Memory B cell (primary cell): ENCODE results near the gene INTS13.
"Not testable (repeated sequence)": the region's sequence is repeated elsewhere in the genome, so short reads cannot be mapped to it uniquely, and the experiment has no call there.

Experiments used
- ATAC-seq: fragments of 150-1000 bp; cut with Tn5 transposase; 2 replicates; pipeline ENCODE4 v1.10.0; 2021; ENCODE audit warnings: low read depth, mild to moderate bottlenecking, moderate library complexity
- DNase-seq, 2 donors: peaks; one replicate each; pipeline ENCODE4 v3.0.0; 2022; ENCODE audit warnings: low spot score in 2 of 2
- H3K27ac Mint-ChIP-seq: one replicate; pipeline ENCODE4 v1.8.0; 2022; ENCODE audit warnings: mild to moderate bottlenecking, moderate library complexity, mixed read lengths
- H3K27me3 Mint-ChIP-seq: one replicate; pipeline ENCODE4 v1.8.0; 2022; ENCODE audit warnings: mixed read lengths
- H3K36me3 Mint-ChIP-seq: one replicate; pipeline ENCODE4 v1.8.0; 2022; ENCODE audit warnings: mild to moderate bottlenecking, mixed read lengths
- H3K4me1 Mint-ChIP-seq: one replicate; pipeline ENCODE4 v1.8.0; 2022; ENCODE audit warnings: mixed read lengths
- H3K4me3 Mint-ChIP-seq: one replicate; pipeline ENCODE4 v1.8.0; 2022; ENCODE audit warnings: mild to moderate bottlenecking, moderate library complexity, mixed read lengths
- H3K9me3 Mint-ChIP-seq: one replicate; pipeline ENCODE4 v1.8.0; 2022; ENCODE audit warnings: mixed read lengths

Gene INTS13

GRCh38 chr12:26870491-26871419 is 67.0 kb downstream of the INTS13 start:
- Mint-ChIP-seq H3K4me1 (peaks cover 14% of the 10 kb centered on the region), H3K36me3 (no peaks in the 10 kb centered on the region), H3K27ac (no peak overlapping the region), H3K4me3 (no peak overlapping the region), H3K9me3 (no peaks in the 10 kb centered on the region), H3K27me3 (peaks cover 3% of the 10 kb centered on the region)
- ATAC-seq: no peak
- DNase-seq: no peak

DNA sequence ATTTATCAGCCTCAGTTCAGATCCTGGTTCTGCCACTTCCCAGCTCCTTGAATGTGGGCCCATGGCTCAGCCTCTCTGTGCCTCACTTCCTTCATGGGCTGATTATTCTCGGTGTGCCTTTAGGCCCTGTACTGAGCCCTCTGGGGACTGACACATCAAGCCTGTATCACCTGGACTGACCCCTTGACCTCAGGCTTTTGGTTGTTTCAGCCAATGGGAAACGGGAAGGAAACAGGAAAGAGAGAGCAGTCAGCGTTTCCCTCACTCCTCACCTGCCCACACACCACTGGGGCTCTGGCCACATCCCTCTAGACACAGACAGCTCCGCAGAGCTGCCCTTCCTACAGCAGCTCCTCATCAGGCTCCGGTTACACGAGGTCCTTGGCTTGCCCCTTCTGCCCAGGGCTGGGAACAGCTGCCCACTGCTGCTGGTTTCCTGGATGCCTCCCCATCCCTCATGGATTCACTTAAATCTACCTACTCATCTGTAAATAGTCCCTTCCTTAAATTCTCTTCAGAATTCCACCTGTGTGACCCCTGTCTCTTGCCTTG is 67.8 kb downstream of the INTS13 start:
- no peak for DNase-seq
- Mint-ChIP-seq H3K9me3 (no peaks in the 10 kb centered on the region), H3K27ac (no peak overlapping the region), H3K4me1 (peaks cover 14% of the 10 kb centered on the region), H3K27me3 (peaks cover 3% of the 10 kb centered on the region), H3K4me3 (no peak overlapping the region), H3K36me3 (no peaks in the 10 kb centered on the region)
- ATAC-seq: no peak

GRCh38 chr12:26869104-26869494 is 68.7 kb downstream of the INTS13 start:
- no peak overlapping the region for H3K4me3 Mint-ChIP-seq
- H3K27ac Mint-ChIP-seq: no peak overlapping the region
- H3K4me1 Mint-ChIP-seq: peaks cover 14% of the 10 kb centered on the region
- ATAC-seq (no peak), DNase-seq (no peak)
- H3K9me3 Mint-ChIP-seq: no peaks in the 10 kb centered on the region
- no peaks in the 10 kb centered on the region for H3K36me3 Mint-ChIP-seq
- peaks cover 3% of the 10 kb centered on the region for H3K27me3 Mint-ChIP-seq

DNA sequence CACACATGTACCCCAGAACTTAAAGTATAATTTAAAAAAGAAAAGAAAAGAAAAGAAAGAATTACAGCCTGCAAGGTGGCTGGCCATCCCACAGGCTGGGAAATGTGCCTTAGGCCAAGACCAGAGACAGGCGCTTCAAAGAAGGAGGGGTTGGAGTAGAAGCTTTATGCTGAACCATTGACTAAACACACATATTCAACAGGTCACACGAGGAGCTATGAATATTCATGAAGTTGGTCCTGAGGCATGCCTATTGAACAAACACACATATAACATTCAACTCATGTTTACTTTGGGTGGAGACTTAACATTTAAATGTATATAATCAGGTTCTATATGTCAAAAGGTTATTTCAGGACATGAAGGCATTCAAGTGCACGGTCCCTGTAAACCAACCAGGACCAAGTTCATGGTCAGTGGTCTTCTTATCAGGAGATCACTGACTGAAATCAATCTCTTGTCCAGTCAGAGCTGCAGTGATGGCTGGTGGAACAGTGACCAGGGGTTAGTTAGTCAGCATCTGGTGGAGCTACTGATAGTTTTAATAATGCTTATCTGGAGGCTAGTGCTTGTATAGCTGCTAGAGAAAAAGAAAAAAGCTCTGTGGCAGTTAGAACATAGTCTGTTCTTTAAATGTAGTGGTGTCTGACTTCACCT is 69.2 kb downstream of the INTS13 start:
- no peak overlapping the region for H3K4me3 Mint-ChIP-seq
- DNase-seq (no peak), ATAC-seq (no peak)
- no peak overlapping the region for H3K27ac Mint-ChIP-seq
- peaks cover 14% of the 10 kb centered on the region for H3K4me1 Mint-ChIP-seq
- H3K27me3 Mint-ChIP-seq: peaks cover 3% of the 10 kb centered on the region
- no peaks in the 10 kb centered on the region for H3K36me3 Mint-ChIP-seq
- H3K9me3 Mint-ChIP-seq: no peaks in the 10 kb centered on the region

GRCh38 chr12:26867080-26867479 is 70.7 kb downstream of the INTS13 start:
- DNase-seq (no peak), ATAC-seq (peak; percentile 56)
- peaks cover 11% of the 10 kb centered on the region for H3K4me1 Mint-ChIP-seq
- H3K27me3 Mint-ChIP-seq: peaks cover 3% of the 10 kb centered on the region
- H3K36me3 Mint-ChIP-seq: no peaks in the 10 kb centered on the region
- no peak overlapping the region for H3K4me3 Mint-ChIP-seq
- no peaks in the 10 kb centered on the region for H3K9me3 Mint-ChIP-seq
- no peak overlapping the region for H3K27ac Mint-ChIP-seq

GRCh38 chr12:26863515-26863914 is 74.3 kb downstream of the INTS13 start:
- Mint-ChIP-seq H3K9me3 (no peaks in the 10 kb centered on the region), H3K27ac (no peak overlapping the region), H3K27me3 (peaks cover 3% of the 10 kb centered on the region), H3K4me3 (no peak overlapping the region), H3K4me1 (peaks cover 7% of the 10 kb centered on the region), H3K36me3 (no peaks in the 10 kb centered on the region)
- ATAC-seq: no peak
- no peak for DNase-seq

DNA sequence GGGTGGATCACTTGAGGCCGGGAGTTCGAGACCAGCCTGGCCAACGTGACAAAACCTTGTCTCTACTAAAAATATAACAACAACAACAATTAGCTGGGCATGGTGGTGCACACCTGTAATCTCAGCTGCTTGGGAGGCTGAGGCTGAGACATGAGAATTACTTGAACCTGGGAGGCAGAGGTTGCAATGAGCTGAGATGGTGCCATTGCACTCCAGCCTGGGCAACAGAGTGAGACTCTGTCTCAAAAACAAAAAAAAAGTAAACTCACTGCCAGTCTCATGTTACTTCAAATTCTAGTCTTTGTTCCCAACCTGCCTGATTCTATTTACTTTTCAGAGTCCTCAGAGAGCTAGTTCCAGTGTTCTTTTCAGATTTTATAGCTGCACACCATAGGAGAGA is 75.0 kb downstream of the INTS13 start:
- not testable (repeated sequence) for H3K9me3 Mint-ChIP-seq, H3K36me3 Mint-ChIP-seq, H3K27ac Mint-ChIP-seq, H3K4me3 Mint-ChIP-seq, H3K27me3 Mint-ChIP-seq, H3K4me1 Mint-ChIP-seq, ATAC-seq, DNase-seq

- ATAC-seq (no peak), DNase-seq (no peak)
- Mint-ChIP-seq H3K27ac (no peak overlapping the region), H3K9me3 (no peaks in the 10 kb centered on the region), H3K4me3 (no peak overlapping the region), H3K36me3 (no peaks in the 10 kb centered on the region), H3K27me3 (no peaks in the 10 kb centered on the region), H3K4me1 (no peaks in the 10 kb centered on the region)
These were observed 76.1 kb downstream of the INTS13 start for GRCh38 chr12:26861690-26862089.

DNA sequence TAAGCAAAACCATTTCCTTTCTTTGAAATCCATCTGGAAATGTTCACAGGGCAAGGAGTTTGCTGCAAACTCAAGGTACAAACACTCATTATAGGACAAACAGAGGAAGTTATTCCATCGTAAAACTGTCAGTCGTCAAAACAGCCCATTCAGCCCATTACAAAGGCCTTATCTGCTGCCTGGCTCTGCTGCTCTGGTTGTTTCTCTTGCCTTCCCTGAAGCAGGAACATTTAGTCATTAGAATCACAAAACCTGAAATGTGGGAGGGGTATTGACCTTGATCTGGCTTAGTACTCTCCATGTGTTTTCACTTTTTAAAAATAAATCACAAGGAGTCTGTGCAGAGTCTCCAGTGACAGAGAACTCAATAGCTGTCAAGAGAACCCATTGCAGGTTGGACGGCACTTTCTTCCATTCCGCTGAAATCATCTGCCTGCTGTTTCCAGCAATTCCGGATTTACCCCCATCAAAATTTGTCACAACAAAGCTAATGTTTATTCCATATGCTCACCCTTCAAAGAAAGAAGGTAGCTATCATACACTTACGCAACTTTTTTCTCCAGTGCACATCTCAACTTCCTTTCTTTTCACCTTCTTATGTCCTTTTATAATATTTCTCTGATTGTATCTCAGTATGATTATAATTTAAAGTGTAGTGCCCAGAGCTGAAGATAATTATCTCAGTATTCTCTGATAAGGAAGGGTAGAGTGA is 80.2 kb downstream of the INTS13 start:
- DNase-seq (no peak), ATAC-seq (no peak)
- Mint-ChIP-seq H3K4me3 (no peak overlapping the region), H3K27ac (no peak overlapping the region), H3K27me3 (no peaks in the 10 kb centered on the region), H3K9me3 (no peaks in the 10 kb centered on the region), H3K4me1 (peaks cover 3% of the 10 kb centered on the region), H3K36me3 (no peaks in the 10 kb centered on the region)

DNA sequence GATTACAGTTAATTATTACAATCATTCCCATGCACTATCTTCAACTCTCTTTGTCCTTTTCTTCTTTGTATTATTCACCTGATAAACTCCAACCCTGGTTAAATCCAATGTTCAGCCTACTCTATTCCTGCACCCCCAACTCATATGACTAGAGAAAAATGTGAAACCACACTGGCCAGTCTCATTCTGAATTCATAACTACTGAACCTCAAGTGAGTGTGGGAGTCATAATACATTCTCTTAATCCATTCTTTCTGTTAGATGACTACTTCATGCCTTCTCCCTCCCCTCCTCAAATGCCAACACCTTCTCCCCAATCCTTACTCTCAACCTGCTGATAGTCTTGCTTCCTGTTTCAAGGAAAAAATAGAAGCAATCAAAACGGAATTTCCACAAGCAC is 82.4 kb downstream of the INTS13 start:
- Mint-ChIP-seq H3K4me3 (no peak overlapping the region), H3K27me3 (no peaks in the 10 kb centered on the region), H3K36me3 (no peaks in the 10 kb centered on the region), H3K4me1 (peaks cover 3% of the 10 kb centered on the region), H3K9me3 (no peaks in the 10 kb centered on the region), H3K27ac (no peak overlapping the region)
- no peak for ATAC-seq
- no peak for DNase-seq
